ENCODE results near the gene WDPCP.

Gene WDPCP

DNA sequence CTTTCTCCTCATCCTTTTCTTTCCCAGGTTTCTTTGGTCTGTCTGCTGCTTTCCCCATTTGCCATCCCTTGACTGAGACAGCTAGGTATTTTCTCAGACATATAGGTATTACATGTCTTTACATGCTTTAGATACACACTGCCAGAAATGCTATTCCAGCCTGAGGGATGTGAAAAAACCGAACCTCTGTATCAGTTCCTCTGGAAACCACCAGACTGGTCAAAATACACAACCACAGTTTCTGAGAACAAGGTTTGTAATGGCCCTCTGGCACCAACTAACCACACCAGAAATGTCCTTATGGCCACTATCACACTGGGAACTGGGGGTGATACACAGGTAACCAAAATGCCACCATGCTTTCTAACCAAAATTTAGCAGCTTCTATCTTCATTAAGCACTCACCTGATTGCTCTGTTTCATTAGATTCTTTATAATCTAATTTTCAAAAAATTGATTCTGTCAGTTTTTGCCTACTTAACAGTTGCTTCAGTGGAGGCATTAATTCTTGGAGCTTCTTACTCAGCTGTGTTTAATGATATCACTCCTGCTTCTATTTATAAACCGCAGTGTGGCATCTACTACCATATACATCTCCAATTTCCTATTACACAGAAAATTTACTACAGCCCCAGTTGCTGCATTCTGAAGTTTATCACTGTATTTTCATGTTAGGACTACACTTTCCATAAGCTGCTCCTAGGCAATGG is 243.5 kb downstream of the WDPCP start:
- no peak for TF ChIP-seq ZFP3 (CRISPR knock-in tag; IDR thresholded peaks at IDR 0.05)
- TF ChIP-seq ESRRG (CRISPR knock-in tag; IDR thresholded peaks at IDR 0.05) = no peak
- no peak for TF ChIP-seq BACH2 (CRISPR knock-in tag; IDR thresholded peaks at IDR 0.05; ENCODE audit: borderline replicate concordance)
- TF ChIP-seq ISL1 (CRISPR knock-in tag; IDR thresholded peaks at IDR 0.05) = no peak
- TF ChIP-seq, protein P1, sequence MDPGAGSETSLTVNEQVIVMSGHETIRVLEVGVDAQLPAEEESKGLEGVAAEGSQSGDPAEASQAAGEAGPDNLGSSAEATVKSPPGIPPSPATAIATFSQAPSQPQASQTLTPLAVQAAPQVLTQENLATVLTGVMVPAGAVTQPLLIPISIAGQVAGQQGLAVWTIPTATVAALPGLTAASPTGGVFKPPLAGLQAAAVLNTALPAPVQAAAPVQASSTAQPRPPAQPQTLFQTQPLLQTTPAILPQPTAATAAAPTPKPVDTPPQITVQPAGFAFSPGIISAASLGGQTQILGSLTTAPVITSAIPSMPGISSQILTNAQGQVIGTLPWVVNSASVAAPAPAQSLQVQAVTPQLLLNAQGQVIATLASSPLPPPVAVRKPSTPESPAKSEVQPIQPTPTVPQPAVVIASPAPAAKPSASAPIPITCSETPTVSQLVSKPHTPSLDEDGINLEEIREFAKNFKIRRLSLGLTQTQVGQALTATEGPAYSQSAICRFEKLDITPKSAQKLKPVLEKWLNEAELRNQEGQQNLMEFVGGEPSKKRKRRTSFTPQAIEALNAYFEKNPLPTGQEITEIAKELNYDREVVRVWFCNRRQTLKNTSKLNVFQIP (CRISPR knock-in tag; IDR thresholded peaks at IDR 0.05; ENCODE audit: borderline replicate concordance, low read depth) = no peak
- no peak for TF ChIP-seq PPARA (CRISPR knock-in tag; IDR thresholded peaks at IDR 0.05; ENCODE audit: borderline replicate concordance)
- TF ChIP-seq ARNTL (CRISPR knock-in tag; IDR thresholded peaks at IDR 0.05; ENCODE audit: borderline replicate concordance, low read depth) = no peak
- no peak for TF ChIP-seq RARB (CRISPR knock-in tag; IDR thresholded peaks at IDR 0.05)
- no peak for TF ChIP-seq GLIS3 (CRISPR knock-in tag; IDR thresholded peaks at IDR 0.05)
- TF ChIP-seq, protein P2, sequence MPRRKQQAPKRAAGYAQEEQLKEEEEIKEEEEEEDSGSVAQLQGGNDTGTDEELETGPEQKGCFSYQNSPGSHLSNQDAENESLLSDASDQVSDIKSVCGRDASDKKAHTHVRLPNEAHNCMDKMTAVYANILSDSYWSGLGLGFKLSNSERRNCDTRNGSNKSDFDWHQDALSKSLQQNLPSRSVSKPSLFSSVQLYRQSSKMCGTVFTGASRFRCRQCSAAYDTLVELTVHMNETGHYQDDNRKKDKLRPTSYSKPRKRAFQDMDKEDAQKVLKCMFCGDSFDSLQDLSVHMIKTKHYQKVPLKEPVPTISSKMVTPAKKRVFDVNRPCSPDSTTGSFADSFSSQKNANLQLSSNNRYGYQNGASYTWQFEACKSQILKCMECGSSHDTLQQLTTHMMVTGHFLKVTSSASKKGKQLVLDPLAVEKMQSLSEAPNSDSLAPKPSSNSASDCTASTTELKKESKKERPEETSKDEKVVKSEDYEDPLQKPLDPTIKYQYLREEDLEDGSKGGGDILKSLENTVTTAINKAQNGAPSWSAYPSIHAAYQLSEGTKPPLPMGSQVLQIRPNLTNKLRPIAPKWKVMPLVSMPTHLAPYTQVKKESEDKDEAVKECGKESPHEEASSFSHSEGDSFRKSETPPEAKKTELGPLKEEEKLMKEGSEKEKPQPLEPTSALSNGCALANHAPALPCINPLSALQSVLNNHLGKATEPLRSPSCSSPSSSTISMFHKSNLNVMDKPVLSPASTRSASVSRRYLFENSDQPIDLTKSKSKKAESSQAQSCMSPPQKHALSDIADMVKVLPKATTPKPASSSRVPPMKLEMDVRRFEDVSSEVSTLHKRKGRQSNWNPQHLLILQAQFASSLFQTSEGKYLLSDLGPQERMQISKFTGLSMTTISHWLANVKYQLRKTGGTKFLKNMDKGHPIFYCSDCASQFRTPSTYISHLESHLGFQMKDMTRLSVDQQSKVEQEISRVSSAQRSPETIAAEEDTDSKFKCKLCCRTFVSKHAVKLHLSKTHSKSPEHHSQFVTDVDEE (CRISPR knock-in tag; IDR thresholded peaks at IDR 0.05) = no peak
- TF ChIP-seq ZC3H10 (CRISPR knock-in tag; IDR thresholded peaks at IDR 0.05) = no peak
- no peak for TF ChIP-seq TCF4 (CRISPR knock-in tag; IDR thresholded peaks at IDR 0.05; ENCODE audit: borderline replicate concordance)
- TF ChIP-seq ZNF565 (CRISPR knock-in tag; conservative IDR thresholded peaks at IDR 0.05; ENCODE audit: low read depth) = no peak
- no peak for TF ChIP-seq OSR1 (CRISPR knock-in tag; IDR thresholded peaks at IDR 0.05)
- no peak for TF ChIP-seq ZNF8 (CRISPR knock-in tag; IDR thresholded peaks at IDR 0.05)
- no peak for TF ChIP-seq TOX (CRISPR knock-in tag; IDR thresholded peaks at IDR 0.05; ENCODE audit: borderline replicate concordance)
- TF ChIP-seq, protein P3, sequence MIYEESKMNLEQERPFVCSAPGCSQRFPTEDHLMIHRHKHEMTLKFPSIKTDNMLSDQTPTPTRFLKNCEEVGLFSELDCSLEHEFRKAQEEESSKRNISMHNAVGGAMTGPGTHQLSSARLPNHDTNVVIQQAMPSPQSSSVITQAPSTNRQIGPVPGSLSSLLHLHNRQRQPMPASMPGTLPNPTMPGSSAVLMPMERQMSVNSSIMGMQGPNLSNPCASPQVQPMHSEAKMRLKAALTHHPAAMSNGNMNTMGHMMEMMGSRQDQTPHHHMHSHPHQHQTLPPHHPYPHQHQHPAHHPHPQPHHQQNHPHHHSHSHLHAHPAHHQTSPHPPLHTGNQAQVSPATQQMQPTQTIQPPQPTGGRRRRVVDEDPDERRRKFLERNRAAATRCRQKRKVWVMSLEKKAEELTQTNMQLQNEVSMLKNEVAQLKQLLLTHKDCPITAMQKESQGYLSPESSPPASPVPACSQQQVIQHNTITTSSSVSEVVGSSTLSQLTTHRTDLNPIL (CRISPR knock-in tag; IDR thresholded peaks at IDR 0.05; ENCODE audit: low read depth) = no peak
- TF ChIP-seq CSDC2 (CRISPR knock-in tag; IDR thresholded peaks at IDR 0.05) = no peak
- TF ChIP-seq, protein P4, sequence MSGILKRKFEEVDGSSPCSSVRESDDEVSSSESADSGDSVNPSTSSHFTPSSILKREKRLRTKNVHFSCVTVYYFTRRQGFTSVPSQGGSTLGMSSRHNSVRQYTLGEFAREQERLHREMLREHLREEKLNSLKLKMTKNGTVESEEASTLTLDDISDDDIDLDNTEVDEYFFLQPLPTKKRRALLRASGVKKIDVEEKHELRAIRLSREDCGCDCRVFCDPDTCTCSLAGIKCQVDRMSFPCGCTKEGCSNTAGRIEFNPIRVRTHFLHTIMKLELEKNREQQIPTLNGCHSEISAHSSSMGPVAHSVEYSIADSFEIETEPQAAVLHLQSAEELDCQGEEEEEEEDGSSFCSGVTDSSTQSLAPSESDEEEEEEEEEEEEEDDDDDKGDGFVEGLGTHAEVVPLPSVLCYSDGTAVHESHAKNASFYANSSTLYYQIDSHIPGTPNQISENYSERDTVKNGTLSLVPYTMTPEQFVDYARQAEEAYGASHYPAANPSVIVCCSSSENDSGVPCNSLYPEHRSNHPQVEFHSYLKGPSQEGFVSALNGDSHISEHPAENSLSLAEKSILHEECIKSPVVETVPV (CRISPR knock-in tag; IDR thresholded peaks at IDR 0.05) = no peak
- TF ChIP-seq ZNF70 (CRISPR knock-in tag; IDR thresholded peaks at IDR 0.05) = no peak
- ATAC-seq = no peak

DNA sequence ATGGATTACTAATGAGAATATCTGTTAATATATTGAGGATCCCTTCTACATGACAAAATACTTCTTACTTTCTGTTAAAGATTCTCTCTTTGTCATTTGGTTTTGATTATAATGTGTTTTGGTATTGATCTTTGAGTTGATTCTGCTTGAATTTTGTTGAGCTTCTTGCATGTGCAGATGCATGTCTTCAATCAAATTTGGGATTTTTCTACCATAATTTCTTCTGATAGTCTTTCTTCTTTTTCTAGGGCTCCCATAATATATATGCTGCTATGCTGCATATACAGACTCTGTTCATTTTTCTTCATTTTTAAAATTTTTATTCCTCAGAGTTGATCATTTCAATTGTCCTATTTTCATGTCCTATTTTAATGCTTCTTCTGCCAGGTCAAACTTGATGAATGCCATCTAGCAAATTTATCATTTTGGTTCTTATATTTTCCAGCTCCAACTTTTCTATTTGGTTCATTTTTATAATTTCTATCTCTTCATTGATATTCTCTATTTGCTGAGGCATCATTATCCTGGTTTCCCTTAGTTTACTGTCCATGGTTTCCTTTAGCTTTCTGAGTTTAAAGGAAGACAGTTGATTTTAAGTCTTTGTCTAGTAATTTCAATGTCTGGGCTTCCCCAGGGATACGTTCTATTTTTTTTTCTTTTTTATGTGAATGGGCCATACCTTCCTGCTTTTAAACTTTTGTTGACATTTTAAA is 244.7 kb downstream of the WDPCP start:
- no peak for ATAC-seq
- no peak for TF ChIP-seq GLIS3 (CRISPR knock-in tag; IDR thresholded peaks at IDR 0.05)
- no peak for TF ChIP-seq ZNF565 (CRISPR knock-in tag; conservative IDR thresholded peaks at IDR 0.05; ENCODE audit: low read depth)
- TF ChIP-seq TOX (CRISPR knock-in tag; IDR thresholded peaks at IDR 0.05; ENCODE audit: borderline replicate concordance) = no peak

DNA sequence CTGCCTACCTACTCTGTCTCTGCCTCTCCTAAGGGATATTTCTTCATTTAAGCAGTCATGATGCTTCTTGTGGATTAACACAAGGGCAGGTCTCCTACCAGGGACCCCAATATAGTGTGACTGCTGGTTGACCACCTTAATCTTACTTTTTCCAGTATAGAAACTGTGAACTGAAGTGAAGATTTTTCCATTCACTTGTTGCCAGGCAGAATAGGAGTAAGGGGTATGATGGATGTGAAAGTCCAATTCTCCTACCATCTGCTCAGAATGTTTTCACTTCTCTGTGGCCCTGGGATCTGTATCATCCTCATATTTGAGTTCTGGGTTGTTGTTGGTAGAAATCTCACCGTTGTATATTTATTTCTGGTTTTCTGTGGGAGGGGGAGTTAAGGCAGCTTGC is 247.8 kb downstream of the WDPCP start:
- TF ChIP-seq, protein P3 (CRISPR knock-in tag; IDR thresholded peaks at IDR 0.05; ENCODE audit: low read depth) = no peak
- TF ChIP-seq ZC3H10 (CRISPR knock-in tag; IDR thresholded peaks at IDR 0.05) = no peak
- TF ChIP-seq RARB (CRISPR knock-in tag; IDR thresholded peaks at IDR 0.05) = no peak
- no peak for TF ChIP-seq ARNTL (CRISPR knock-in tag; IDR thresholded peaks at IDR 0.05; ENCODE audit: borderline replicate concordance, low read depth)
- ATAC-seq = no peak
